HG02642 (cell line): ENCODE results near the gene PDE6B.
A peak's percentile ranks its signal among the peaks of the same experiment; 100 is the strongest.
"Not testable (repeated sequence)": the region's sequence is repeated elsewhere in the genome, so short reads cannot be mapped to it uniquely, and the experiment has no call there.

ENCODE experiments used
- ATAC-seq: cut with Tn5 transposase; IDR thresholded peaks from one replicate; pipeline ENCODE4 v1.9.1; 2021; ENCODE audit warnings: mild to moderate bottlenecking; ENCODE audit not compliant: unreplicated experiment, poor library complexity

The PDE6B gene

GRCh38 chr4:680928-681645 is 55.7 kb downstream of the PDE6B start:
- ATAC-seq = peak; percentile 40

- ATAC-seq = no peak
These were observed 56.5 kb downstream of the PDE6B start for GRCh38 chr4:681736-682451.

GRCh38 chr4:682490-683172 is 57.3 kb downstream of the PDE6B start:
- no peak for ATAC-seq

- no peak for ATAC-seq
These were observed 58.0 kb downstream of the PDE6B start for GRCh38 chr4:683247-683897.

GRCh38 chr4:683982-684622 is 58.7 kb downstream of the PDE6B start:
- no peak for ATAC-seq

GRCh38 chr4:684623-685327 is 59.4 kb downstream of the PDE6B start:
- no peak for ATAC-seq

GRCh38 chr4:685679-686412 is 60.5 kb downstream of the PDE6B start:
- no peak for ATAC-seq

- no peak for ATAC-seq
These were observed 61.2 kb downstream of the PDE6B start for GRCh38 chr4:686413-687040.

GRCh38 chr4:687048-687970 is 61.9 kb downstream of the PDE6B start:
- ATAC-seq = no peak

GRCh38 chr4:687971-688853 is 62.8 kb downstream of the PDE6B start:
- ATAC-seq = no peak

- ATAC-seq = no peak
These were observed 63.7 kb downstream of the PDE6B start, which contains the start of gene SLC49A3 for GRCh38 chr4:688854-689681. Gene SLC49A3, minus strand, starts transcription at chr4:689151. Its CDS starts 24 bp downstream, at chr4:689127.

- ATAC-seq = no peak
These were observed 64.3 kb downstream of the PDE6B start for GRCh38 chr4:689723-690122.

- ATAC-seq = no peak
These were observed 67.6 kb downstream of the PDE6B start for GRCh38 chr4:692771-693554.

- not testable (repeated sequence) for ATAC-seq
These were observed 69.1 kb downstream of the PDE6B start for GRCh38 chr4:694341-694940.
